Umbilical cord (tissue), 2 donors: Measurements from ENCODE around the gene CA6. TPM values are rescaled to one million over a fixed set of nuclear protein-coding genes. Genes with fewer than 3 reads are reported as not detected.
"Not testable (repeated sequence)": the region's sequence is repeated elsewhere in the genome, so short reads cannot be mapped to it uniquely, and the experiment has no call there.

Experiments used
- DNase-seq: peaks from one replicate; pipeline ENCODE4 v3.0.0-alpha.2; 2015; ENCODE audit warnings: low spot score
- total RNA-seq: library from RNA; depleted of rRNA; stranded (reverse); fragments of >200 nt; gene quantifications from one replicate; pipeline ENCODE4 v1.2.3, GENCODE V29; 2014; ENCODE audit warnings: low replicate concordance; ENCODE audit not compliant: insufficient read depth

The CA6 gene
- total RNA-seq, 1 donor from 2014 or later: not detected

DNA sequence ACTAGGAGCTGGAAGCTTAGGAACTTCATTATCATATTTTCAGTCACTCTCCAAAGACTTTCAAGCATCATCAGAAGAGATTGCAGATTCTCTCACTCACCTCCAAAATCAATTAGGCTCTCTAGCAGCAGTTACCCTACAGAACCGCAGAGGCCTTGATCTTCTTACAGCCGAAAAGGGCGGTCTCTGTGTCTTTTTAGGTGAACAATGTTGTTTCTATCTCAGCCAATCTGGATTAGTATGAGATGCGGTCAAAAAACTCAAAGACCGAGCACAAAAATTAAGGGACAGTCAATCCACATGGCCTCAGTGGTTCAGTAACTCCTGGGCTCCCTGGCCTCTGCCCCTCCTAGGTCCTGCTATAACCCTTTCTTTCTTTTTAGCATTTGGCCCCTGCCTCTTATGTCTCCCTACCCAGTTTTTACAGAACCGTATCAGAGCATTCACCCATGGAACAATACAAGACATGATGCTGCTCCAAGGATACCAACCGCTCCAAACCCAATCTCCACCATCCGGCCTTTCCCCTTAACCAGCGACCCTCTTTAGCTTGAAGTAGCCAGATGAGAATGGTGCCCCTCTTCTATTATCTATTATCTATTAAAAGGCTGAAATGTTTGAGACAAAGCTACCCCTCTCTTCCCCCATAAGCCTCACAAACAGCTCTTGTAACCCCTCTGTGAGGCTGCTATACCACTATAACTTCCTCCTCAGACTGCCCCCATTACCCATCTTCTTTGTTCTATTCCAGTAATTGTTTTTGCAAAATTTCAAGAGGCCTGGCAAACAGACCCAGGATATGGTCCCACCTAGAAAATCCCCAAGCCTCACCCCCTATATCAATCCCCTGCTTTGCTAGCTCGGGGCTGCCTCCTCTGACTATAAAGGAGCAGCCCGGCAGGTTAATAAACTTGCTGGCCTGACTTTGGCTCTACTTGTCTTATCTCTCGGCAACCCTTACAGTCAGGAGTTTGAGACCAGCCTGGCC lies 18.7 kb upstream of the CA6 start:
- DNase-seq: no peak

DNA sequence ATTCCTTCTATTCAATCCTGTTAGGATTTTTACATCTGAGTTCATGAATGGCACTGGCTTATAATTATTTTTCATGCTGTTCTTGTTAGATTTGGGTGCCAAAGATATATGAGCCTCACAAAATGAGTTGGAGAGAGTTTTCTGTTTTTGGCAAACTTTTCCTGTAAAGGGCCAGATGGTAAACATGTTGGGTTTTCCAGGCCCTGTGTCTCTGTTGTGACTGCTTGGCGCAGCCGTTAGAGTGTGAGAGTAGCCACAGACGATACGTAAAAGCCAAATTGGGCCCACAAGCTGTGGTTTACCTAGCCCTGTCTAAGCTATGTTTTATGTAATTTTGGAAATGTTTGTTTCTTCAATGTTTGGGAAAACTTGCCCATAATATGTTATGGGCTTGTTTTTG lies 15.6 kb upstream of the CA6 start:
- DNase-seq: no peak

DNA sequence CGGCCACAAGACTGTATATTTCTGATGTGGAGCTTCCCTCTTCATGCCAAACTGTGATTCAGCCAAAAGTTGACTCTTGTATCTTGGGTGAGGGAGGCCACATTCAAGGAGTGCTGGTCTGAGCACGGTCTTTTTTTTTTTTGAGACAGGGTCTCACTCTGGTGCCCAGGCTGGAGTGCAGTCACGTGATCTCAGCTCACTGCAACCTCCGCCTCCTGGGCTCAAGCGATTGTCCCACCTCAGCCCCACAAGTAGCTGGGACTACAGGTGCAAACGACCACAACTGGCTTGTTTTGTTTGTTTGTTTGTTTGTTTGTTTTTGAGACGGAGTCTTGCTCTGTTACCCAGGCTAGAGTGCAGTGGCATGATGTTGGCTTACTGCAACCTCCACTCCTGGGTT lies 8.6 kb upstream of the CA6 start:
- DNase-seq: not testable (repeated sequence)

DNA sequence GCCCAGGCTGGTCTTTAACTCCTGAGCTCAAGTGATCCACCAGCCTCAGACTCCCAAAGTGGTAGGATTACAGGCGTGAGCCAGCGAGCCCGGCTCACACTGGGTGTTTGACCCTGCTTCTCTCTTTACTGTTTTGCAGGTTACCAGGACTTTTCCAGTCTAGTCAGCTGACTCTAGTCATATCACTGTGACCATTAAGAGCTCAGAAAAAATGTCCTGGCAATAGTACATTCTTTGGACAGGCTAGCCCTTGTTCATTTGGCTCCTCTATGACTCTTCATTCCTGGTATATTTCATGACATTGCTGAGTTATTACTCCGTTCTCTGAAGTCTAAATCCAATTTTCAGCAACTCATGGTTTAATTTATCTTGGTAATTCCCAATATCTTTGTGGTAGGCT lies 8.0 kb upstream of the CA6 start:
- DNase-seq: no peak

DNA sequence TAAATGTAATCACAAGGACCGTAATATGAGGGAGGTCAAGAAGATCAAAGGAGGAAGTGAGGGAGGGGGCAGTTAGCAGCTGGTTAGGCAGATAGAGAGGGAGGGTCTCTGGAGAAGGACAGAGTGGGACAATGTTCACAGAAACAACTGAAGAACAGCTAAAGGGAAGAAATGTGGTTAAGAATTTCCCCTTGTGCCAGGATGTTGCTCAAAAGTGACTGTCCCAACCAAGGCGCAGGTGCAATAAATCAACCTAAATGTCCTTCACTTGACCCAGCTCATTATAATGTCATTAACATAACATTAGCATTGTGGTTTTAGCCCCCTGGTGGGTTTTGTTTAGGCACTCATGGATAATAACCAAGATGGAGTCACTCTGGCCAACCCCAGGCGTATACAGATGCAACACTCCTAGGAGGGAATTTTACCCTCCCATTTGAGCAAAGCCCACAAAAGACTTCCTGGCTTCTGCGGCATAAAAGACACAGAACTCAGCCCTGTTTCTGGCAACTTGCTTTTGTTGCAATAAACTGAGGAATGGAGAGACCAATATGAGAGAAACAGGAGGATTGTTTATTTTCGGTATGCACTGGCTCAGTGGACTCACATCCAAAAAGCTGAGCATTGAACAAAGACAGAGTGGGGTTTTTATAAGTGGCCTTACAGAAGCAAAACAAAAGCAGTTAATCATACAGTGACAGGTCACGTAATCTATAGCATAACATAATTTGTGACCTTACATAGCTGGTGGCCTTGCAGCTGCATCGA lies 7.3 kb upstream of the CA6 start:
- no peak for DNase-seq

DNA sequence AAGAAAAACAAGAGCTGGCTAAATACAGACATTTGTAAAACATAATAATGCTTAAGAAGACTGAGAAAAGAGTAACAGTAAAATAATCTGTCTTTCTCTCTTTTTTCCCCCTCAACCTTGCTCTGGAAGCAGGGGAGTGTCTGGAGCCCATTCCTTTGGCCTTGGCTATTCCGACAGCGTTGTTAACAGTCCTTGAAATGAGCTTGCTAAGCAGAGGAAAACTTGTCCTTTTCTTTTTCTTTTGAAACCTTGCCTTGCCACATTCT lies 6.7 kb upstream of the CA6 start:
- DNase-seq: no peak

DNA sequence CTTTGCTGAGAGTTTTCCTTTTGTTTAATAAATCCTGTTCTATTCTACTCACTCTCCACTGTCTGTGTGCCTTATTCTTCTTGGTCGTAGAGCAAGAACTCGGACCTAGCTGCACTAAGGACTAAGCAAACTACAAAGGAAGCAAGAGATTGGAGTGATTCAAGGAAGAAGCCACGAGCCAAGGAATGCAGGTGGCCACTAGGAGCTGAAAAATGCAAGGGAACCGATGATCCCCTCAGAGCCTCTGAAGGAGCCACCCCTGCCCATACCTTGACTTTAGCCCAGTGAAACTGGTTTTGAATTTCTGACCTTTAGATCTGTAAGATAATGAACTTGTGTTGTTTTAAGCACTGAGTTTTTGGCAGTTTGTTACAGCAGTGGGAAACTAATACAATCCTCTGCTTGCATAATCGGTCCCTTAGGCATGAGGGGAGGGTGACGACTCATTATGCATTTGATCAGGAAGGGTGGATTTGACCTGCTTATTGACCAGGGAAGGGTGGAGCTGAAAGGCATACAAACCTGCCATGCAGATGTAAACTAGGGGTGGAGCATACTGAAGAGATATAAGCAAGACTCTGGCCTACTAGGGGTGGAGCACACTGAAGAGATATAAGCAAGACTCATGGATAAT lies 6.2 kb upstream of the CA6 start:
- no peak for DNase-seq

DNA sequence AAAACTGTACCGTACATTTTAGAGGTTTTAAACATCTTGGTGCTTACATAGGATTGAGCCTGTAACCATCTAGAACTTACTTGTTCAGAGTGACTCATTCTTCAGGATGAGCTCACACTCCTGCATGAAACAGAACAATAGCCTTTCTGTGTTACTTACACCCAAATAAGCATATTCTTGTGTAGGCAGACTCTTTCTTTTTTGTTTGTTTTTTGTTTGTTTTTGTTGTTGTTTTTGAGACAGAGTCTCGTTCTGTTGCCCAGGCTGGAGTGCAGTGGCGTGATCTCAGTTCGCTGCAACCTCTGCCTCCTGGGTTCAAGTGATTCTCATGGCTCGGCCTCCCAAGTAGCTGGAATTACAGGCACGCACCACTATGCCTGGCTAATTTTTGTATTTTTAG lies 3.8 kb upstream of the CA6 start:
- peak; percentile 35 for DNase-seq

DNA sequence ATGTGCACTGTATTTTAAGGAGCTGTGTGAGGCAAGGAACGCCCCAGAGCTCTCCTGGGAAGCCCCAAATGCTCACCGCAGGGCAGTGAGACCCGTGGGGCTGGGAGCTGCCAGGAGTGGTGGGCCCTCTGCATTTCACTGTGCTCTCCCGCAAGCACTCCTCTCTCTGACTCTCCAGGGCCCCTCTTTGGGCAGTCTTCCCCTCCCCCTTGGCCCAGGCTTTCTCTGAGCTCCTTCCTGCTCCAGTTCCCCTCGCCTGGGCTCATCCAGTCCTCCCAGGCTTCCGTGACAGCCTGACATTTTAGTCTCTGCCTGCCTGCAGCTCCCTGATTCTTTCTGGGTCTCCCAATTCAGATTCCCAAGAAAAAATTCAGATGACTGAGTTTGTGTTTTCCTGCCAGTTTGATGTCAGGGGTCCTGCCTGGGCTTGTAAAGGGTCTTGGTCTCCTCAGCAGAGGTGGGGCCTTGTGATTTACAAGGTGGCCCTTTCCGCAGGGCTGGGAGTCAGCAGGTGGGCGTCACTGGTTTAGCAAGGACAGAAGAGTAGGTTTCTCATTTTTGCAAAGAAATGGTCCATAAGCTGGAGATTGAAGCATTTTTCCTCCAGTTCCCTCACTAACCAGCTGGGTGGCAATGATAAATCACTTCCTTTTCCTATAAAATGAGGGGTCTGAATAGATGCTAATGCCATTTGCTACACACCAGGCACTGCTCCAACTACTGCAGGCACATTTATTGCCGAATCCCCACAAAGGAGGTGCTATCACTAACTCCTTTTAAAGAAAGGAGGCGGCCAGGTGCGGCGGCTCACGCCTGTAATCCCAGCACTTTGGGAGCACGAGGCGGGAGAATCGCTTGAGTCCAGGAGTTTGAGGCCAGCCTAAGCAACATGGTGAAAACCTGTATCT lies 1.9 kb upstream of the CA6 start:
- DNase-seq: no peak

DNA sequence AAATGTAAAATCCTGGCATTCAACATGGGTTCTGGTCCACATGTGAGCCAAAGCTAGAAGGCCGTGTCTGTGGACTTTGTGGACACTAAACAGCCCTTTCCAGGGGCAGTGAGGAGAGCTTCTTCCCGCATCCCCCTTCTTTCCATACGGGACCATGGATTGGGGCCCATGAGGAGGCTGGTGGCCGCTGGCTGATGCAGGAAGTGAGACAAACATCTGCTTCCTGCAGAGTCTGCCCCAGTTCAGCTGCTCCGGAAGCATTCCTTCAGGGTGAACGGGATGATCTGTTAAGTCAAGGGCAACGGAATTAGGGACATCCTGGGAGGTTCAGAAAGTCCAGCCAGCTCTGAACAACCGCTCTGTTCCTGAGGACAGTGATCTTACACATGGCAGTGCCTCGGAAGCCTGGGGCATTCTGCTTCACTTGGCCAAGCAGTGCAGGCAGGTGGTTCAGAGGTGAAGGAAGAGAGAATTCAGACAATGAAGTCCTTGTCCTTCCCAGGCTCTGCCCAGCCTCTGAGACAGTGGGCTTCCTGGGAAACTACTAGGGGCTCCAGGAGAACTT lies 1.5 kb downstream of the CA6 start:
- DNase-seq: no peak

DNA sequence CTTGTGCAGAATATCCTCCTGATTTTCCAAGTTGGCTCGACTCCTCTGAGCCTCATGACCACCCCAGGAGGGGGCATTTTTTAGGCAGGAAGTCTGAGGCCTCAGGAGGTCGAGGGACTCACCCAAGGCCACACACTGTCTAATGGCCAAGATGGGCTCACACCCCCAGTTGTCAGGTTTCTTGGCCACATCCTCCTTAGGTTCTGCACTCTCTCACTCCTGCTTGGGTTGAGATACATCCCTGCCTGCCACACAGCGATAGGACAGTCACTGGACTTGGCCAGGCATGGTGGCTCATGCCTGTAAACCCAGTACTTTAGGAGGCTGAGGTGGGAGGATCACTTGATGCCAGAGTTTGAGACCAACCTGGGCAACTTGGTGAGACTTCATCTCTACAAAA lies 4.6 kb downstream of the CA6 start:
- DNase-seq: no peak

DNA sequence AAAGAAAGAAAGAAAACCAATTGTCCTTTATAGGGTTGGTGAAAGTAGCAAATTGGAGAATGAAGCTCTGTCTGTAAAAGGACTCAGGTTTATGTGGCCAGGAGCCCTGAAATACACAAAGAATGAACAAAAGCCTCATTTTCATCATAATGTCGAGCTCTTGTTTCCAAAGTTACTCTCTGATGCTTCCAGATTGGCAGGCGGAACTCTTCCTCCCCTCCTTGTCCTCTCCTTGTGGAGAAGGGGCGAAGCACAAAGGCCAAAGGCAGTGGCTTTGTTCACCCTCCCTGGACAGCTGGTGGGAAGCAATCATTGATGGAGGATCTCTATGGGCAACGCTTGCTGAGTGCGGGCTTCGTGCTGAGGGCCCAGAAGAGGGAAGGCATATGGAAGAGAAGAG lies 5.6 kb downstream of the CA6 start:
- no peak for DNase-seq

DNA sequence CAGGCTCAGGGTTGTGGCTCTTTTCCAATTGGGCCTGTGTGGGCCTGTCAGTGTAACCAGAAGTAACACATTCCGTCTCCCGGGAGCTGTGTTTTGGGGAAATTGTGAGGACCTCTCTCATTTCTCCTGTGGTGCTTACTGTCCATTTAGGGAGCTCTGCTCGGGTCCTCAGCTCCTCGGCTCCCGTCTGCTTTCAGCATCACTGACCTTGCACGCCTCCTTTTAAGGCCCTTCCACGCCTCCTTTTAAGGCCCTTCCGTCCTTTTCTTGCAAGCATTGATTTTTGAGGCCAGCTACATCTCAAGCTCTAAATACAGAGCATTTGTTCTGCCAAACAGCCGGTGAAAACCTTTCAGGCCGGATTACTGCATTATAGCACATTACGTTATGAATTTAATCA lies 9.7 kb downstream of the CA6 start:
- DNase-seq: no peak

DNA sequence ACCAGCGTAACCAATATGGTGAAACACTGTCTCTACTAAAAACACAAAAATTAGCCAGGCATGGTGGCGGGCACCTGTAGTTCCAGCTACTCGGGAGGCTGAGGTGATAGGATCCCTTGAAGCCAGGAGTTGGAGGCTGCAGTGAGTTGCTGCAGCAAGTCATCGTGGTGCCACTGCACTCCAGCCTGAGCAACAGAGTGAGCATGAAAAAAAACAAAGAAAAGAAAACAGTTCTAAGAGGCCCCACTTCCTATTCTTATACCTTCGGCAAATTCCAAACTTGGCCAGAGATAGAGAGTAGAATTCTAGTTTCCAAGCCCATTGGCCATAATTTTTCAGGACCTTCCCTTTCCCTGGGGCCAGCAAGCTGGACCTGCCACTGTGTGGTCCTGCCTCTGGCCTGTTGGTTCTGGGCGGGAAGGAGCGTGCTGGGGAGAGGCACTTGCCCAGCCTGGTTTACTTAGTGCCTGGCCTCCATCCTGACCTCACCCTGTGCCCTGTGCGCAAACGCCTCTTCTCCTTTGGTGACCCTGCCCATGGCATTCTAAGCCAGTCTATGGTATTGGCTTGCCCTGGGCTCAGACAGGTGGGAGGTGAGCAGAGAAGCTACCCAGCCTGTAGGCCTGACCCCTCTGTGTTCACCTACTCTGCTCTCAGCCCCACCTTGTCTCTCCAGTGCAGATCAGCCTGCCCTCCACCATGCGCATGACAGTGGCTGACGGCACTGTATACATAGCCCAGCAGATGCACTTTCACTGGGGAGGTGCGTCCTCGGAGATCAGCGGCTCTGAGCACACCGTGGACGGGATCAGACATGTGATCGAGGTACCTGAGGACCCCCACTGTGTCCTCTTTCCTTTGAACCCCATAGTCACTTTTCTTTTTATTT lies 11.0 kb downstream of the CA6 start:
- DNase-seq: no peak

DNA sequence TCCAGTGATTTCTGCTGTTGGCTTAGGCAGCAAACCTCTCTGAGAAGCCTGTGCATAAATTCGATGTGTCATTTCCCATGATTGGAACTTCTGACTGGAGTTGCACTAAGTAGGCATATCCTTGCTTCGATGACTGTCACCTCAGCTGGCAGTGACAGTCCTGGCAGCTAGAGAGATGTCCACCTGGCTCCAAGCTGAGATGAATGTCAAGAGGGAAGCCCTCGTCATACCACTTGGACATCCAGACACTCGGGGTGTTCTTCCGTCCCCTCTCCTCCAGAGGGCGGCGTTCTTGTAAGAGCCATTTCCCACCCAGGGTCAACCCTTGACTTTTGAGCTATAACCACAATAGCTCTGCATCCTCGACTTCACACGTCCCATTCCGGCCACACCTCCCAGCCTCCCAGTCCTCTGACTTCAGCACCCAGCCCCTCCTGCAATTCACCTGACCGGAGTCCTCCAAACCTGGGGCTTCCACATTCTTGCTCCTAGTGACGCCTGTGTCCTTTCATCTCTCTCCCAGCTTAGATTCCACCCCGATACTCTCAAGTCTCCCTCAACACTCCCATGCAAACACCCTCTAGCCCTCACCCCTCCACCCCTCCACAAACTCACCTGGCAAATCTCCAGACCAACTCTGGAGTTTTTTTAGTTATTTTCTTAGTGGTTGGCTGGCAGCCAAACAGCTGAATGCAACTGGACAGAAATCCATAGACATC lies 17.3 kb downstream of the CA6 start:
- DNase-seq: no peak

DNA sequence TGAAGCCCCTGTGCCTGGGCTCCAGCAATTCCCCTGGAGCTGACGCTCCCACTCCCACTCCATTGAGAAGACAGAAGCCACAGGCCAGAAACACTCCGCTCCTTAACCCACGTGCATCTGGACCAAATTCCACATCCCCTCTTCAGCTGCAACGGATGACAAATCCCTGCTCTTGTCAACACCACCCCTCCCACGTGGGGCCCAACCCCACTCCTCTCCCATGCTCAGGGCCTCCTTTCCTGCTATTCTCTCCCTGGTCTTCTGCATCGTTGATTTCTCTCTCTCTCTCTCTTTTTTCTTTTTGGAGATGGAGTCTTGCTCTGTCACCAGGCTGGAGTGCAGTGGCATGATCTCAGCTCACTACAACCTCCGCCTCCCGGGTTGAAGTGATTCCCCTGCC lies 18.3 kb downstream of the CA6 start:
- no peak for DNase-seq

DNA sequence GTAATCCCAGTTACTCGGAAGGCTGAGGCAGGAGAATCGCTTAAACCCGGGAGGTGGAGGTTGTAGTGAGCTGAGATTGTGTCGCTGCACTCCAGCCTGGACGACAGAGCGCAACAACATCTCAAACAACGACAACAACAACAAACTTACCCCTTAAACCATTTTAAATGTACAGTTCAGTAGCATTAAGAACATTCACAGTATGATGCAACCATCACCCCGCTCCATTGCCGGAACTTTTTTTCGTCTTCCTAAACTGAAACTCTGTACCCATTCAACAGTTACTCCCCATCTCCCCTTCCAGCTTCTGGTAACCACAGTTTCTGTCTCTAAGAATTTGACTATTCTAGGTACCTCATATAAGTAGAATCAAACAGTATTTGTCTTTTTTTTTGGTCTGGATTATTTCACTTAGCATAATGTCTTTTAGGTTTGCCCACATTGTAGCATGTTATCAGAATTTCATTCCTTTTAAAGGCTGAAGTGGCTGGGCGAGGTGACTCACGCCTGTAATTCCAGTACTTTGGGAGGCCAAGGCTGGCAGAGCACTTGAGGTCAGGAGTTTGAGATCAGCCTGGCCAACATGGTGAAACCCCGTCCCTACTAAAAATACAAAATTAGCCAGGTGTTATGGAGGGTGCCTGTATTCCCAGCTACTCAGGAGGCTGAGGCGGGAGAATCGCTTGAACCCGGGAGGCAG lies 19.6 kb downstream of the CA6 start:
- no peak for DNase-seq

DNA sequence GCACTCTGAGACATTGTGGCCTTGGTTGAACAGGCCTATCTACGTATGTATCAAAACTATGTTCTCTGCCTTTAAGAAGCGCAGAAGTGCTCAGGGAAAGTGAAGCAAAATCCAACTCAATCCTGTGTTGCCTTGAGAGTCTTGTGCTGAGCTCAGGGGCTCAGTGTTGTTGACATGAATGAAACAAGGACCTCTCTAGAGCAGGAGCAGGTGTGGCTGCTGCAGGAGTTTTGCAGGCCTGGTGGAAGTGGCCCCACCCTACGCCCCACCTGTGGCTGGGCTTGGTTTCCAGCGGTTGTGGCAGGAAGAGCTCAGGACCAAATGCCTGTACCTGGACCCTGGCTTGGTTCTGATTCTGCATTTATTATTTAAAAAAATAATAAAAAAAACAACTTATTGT lies 20.9 kb downstream of the CA6 start:
- DNase-seq: no peak

DNA sequence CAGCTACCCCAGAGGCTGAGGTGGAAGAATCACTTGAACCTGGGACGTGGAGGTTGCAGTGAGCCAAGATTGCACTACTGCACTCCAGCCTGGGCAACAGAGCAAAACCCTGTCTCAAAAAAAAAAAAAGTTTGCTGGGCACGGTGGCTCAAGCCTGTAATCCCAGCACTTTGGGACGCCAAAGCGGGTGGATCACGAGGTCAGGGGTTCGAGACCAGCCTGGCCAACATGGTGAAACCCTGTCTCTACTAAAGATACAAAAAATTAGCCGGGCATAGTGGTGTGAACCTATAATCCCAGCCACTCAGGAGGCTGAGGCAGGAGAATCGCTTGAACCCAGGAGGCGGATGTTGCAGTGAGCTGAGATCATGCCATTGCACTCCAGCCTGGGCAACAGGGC lies 23.2 kb downstream of the CA6 start:
- DNase-seq: not testable (repeated sequence)
